ENCODE data around the gene MDN1.

MDN1 gene

GRCh38 chr6:89688328-89688727, 131.3 kb downstream of the MDN1 start:
- DNase-seq = no peak

- DNase-seq = no peak
Measured at GRCh38 chr6:89685311-89685710, 134.3 kb downstream of the MDN1 start.

GRCh38 chr6:89682991-89683390, 136.6 kb downstream of the MDN1 start:
- DNase-seq = no peak

GRCh38 chr6:89681983-89682564, 137.5 kb downstream of the MDN1 start:
- no peak for DNase-seq

GRCh38 chr6:89680551-89680950, 139.0 kb downstream of the MDN1 start:
- DNase-seq = no peak

- DNase-seq = no peak
Measured at GRCh38 chr6:89680150-89680549, 139.4 kb downstream of the MDN1 start.

GRCh38 chr6:89679215-89680120, 140.1 kb downstream of the MDN1 start:
- DNase-seq = no peak

- no peak for DNase-seq
Measured at GRCh38 chr6:89678531-89678930, 141.1 kb downstream of the MDN1 start.

GRCh38 chr6:89675949-89676748, 143.4 kb downstream of the MDN1 start:
- DNase-seq = no peak

GRCh38 chr6:89670935-89671565, 148.5 kb downstream of the MDN1 start:
- no peak for DNase-seq

GRCh38 chr6:89669002-89669401, 150.6 kb downstream of the MDN1 start:
- no peak for DNase-seq

- DNase-seq = no peak
Measured at GRCh38 chr6:89667872-89668556, 151.6 kb downstream of the MDN1 start.

- DNase-seq = no peak
Measured at GRCh38 chr6:89662659-89663223, 156.9 kb downstream of the MDN1 start.

- no peak for DNase-seq
Measured at GRCh38 chr6:89661559-89661958, 158.0 kb downstream of the MDN1 start.

GRCh38 chr6:89660981-89661380, 158.6 kb downstream of the MDN1 start:
- DNase-seq = no peak

GRCh38 chr6:89657445-89658158, 162.0 kb downstream of the MDN1 start:
- DNase-seq = no peak

GRCh38 chr6:89655122-89655521, 164.5 kb downstream of the MDN1 start:
- no peak for DNase-seq

- DNase-seq = no peak
Measured at GRCh38 chr6:89650579-89650978, 169.0 kb downstream of the MDN1 start.

- DNase-seq = no peak
Measured at GRCh38 chr6:89649682-89650081, 169.9 kb downstream of the MDN1 start.

- DNase-seq = no peak
Measured at GRCh38 chr6:89644864-89645263, 174.7 kb downstream of the MDN1 start.

GRCh38 chr6:89643406-89643805, 176.2 kb downstream of the MDN1 start:
- no peak for DNase-seq
